ENCODE data around the gene WNT3. TPM values are rescaled to one million over a fixed set of nuclear protein-coding genes. Genes with fewer than 3 reads are reported as not detected.

WNT3 gene
- total RNA-seq, 1 experiment from 2014 or later, result 8.8 TPM

- H3K27me3 ChIP-seq (replicated peaks; ENCODE audit: control insufficient read depth, insufficient read depth, low read length), result no peaks in the 10 kb centered on the region
- no peak for TF ChIP-seq CTCF (IDR thresholded peaks at IDR 0.05; ENCODE audit: insufficient read depth in 1 of 2, low read depth in 1 of 2, low read length in 1 of 2, severe bottlenecking in 1 of 2, unreplicated experiment in 1 of 2)
- H3K4me3 ChIP-seq (ENCODE audit: low read depth, low read length), result no peak overlapping the region
- H3K9me3 ChIP-seq, result no peaks in the 10 kb centered on the region
- CTCF ChIA-PET, result interaction anchor here (1.0 kb wide), 1 partner anchor 19 kb away, joined by 3 read pairs; no protein-coding TSS in a partner anchor
- peak overlapping the region; percentile 66 for H3K27ac Mint-ChIP-seq (ENCODE audit: unreplicated experiment)
- H3K27me3 Mint-ChIP-seq (ENCODE audit: insufficient read depth, unreplicated experiment), result no peaks in the 10 kb centered on the region
- POLR2A ChIA-PET, result no interaction called here
- H3K36me3 ChIP-seq (ENCODE audit: control insufficient read depth, insufficient read depth, low read length), result peaks cover 2% of the 10 kb centered on the region
- intact Hi-C loops (cut with micrococcal nuclease; ENCODE audit: unreplicated experiment), result no loop called here
- no peak for DNase-seq
- H3K9me3 Mint-ChIP-seq (ENCODE audit: unreplicated experiment), result no peaks in the 10 kb centered on the region
- H3K4me1 ChIP-seq, result peaks cover 30% of the 10 kb centered on the region
- H3K4me3 Mint-ChIP-seq (ENCODE audit: unreplicated experiment), result peak overlapping the region; percentile 25
- peaks cover 9% of the 10 kb centered on the region for H3K36me3 Mint-ChIP-seq (ENCODE audit: insufficient read depth, unreplicated experiment)
- peaks cover 17% of the 10 kb centered on the region for H3K4me1 Mint-ChIP-seq (ENCODE audit: low read depth, unreplicated experiment)
- no TSS peak for BruUV-seq (replicated peaks)
These were observed 54.3 kb downstream of the WNT3 start for GRCh38 chr17:46764000-46764708.

GRCh38 chr17:46763416-46763815 is 55.1 kb downstream of the WNT3 start:
- Histone ChIP-seq H3K27me3 (replicated peaks; ENCODE audit: control insufficient read depth, insufficient read depth, low read length) (no peaks in the 10 kb centered on the region), H3K9me3 (no peaks in the 10 kb centered on the region), H3K4me3 (ENCODE audit: low read depth, low read length) (no peak overlapping the region), H3K4me1 (peaks cover 30% of the 10 kb centered on the region), H3K36me3 (ENCODE audit: control insufficient read depth, insufficient read depth, low read length) (peaks cover 2% of the 10 kb centered on the region)
- peaks cover 9% of the 10 kb centered on the region for H3K36me3 Mint-ChIP-seq (ENCODE audit: insufficient read depth, unreplicated experiment)
- H3K4me3 Mint-ChIP-seq (ENCODE audit: unreplicated experiment), result peak overlapping the region; percentile 25
- H3K9me3 Mint-ChIP-seq (ENCODE audit: unreplicated experiment), result no peaks in the 10 kb centered on the region
- CTCF ChIA-PET, result interaction anchor here (1.0 kb wide), 1 partner anchor 20 kb away, joined by 3 read pairs; no protein-coding TSS in a partner anchor
- intact Hi-C loops (cut with micrococcal nuclease; ENCODE audit: unreplicated experiment), result no loop called here
- peak; percentile 62 to 69 for DNase-seq
- H3K27ac Mint-ChIP-seq (ENCODE audit: unreplicated experiment), result peak overlapping the region; percentile 66
- H3K4me1 Mint-ChIP-seq (ENCODE audit: low read depth, unreplicated experiment), result peaks cover 17% of the 10 kb centered on the region
- TF ChIP-seq CTCF (IDR thresholded peaks at IDR 0.05; ENCODE audit: insufficient read depth in 1 of 2, low read depth in 1 of 2, low read length in 1 of 2, severe bottlenecking in 1 of 2, unreplicated experiment in 1 of 2), result no peak
- H3K27me3 Mint-ChIP-seq (ENCODE audit: insufficient read depth, unreplicated experiment), result no peaks in the 10 kb centered on the region
- POLR2A ChIA-PET, result no interaction called here
- no TSS peak for BruUV-seq (replicated peaks)

GRCh38 chr17:46759141-46759540 is 59.4 kb downstream of the WNT3 start:
- Histone ChIP-seq H3K4me3 (ENCODE audit: low read depth, low read length) (no peak overlapping the region), H3K4me1 (peaks cover 13% of the 10 kb centered on the region), H3K9me3 (no peaks in the 10 kb centered on the region), H3K36me3 (ENCODE audit: control insufficient read depth, insufficient read depth, low read length) (no peaks in the 10 kb centered on the region), H3K27me3 (replicated peaks; ENCODE audit: control insufficient read depth, insufficient read depth, low read length) (no peaks in the 10 kb centered on the region)
- TF ChIP-seq CTCF (IDR thresholded peaks at IDR 0.05; ENCODE audit: insufficient read depth in 1 of 2, low read depth in 1 of 2, low read length in 1 of 2, severe bottlenecking in 1 of 2, unreplicated experiment in 1 of 2), result no peak
- no TSS peak for BruUV-seq (replicated peaks)
- H3K27ac Mint-ChIP-seq (ENCODE audit: unreplicated experiment), result no peak overlapping the region
- no peak for DNase-seq
- ChIA-PET CTCF (no interaction called here), POLR2A (no interaction called here)
- peaks cover 14% of the 10 kb centered on the region for H3K36me3 Mint-ChIP-seq (ENCODE audit: insufficient read depth, unreplicated experiment)
- no peak overlapping the region for H3K4me3 Mint-ChIP-seq (ENCODE audit: unreplicated experiment)
- peaks cover 15% of the 10 kb centered on the region for H3K4me1 Mint-ChIP-seq (ENCODE audit: low read depth, unreplicated experiment)
- H3K9me3 Mint-ChIP-seq (ENCODE audit: unreplicated experiment), result no peaks in the 10 kb centered on the region
- H3K27me3 Mint-ChIP-seq (ENCODE audit: insufficient read depth, unreplicated experiment), result no peaks in the 10 kb centered on the region
- intact Hi-C loops (cut with micrococcal nuclease; ENCODE audit: unreplicated experiment), result no loop called here
